Measurements from ENCODE around the gene AGRN.

Gene AGRN

DNA sequence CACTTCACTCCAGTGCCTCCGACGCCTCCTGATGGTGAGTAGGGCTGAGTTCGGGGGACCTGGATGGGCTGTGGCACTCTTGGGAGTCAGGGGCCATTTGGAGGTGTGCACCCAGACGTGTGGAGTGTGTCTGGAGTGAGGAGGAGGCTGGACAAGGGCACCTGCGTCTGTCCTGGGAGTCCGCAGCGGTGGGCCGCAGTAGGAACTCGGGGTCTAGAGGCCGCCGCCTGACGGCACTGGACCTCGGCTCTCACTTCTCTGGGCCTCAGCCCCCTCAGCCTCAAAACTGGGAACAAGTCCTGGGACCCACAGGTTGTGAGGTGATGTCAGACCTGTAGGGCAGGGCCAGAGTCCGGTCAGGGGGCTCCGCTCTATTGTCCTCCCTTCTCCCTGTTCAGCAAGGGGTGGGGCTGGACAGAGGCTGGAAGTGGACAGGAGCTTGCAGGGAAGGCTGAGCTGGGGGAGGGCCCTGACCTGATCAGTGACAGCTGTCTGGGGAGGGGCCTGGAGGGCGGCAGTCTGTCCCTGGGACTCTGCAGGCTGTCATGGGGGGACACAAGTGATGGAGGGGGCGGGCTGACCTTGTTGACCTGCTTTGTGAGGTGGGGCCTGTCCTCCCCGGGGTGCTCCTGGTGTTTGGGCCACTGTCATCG lies 15.5 kb downstream of the AGRN start:
- DNase-seq: no peak

DNA sequence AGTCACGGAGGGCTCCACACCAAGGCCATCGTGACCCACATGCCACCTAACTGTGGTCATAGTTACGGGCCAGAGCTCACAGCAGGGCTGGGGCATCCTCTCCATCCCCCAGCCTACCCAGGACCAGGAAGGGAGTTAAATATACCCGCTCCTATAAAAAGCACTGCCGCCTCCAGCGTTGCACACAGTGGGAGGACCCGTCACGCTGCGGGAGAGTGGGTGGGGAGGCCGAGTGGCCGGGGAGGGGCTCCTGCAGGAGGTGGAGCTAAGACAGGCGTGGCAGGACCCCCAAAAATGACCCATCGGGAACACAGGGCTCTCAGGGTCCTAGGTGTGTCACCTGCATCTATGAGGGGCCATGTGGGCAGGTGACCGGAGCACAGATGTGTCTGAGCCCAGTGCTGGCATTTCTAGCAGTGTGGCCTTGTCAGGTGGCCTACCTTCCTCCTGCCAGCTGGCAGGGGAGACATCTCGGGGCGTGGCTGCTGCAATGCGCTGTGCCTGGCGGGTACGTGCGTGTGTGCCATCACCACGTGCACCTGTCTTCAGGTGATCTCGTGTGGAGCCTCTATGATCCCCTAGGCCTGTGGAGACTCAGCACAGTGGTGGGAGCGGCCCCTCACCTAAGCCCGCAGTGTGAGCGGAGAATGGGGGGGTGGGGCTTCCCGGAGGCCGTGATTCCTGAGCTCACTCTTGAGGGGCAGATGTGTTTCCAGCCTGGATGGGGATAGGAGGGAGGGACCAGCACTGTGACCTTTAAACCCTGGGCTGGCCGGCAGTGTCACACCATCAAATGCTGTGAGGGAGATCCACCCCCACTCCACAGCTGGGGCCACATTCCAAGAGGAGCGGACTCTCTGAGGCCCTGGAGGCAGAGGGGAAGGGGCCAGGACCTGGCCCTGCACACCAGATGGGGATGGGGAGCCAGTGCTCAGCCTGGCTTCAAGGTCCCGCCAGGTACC lies 17.7 kb downstream of the AGRN start:
- DNase-seq: no peak

DNA sequence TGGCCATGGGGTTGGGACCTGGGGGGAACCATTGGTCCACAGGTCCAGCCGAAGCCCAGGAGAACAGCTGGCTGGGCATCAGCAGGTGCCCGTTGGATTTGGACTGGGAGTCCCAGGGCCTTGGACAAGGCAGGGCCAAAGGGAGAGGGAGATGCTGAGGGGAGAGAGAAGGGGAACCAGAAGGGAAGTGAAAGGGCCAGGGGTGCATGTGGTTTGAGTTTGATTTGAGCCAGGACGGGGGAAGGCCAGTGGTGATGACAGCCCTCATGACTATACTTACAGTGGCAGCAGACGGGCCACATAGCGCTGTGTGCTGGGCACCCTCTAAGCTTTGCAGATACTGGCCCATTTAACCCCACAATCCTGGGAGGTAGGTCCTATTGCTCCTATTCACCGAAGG lies 18.8 kb downstream of the AGRN start:
- no peak for DNase-seq

DNA sequence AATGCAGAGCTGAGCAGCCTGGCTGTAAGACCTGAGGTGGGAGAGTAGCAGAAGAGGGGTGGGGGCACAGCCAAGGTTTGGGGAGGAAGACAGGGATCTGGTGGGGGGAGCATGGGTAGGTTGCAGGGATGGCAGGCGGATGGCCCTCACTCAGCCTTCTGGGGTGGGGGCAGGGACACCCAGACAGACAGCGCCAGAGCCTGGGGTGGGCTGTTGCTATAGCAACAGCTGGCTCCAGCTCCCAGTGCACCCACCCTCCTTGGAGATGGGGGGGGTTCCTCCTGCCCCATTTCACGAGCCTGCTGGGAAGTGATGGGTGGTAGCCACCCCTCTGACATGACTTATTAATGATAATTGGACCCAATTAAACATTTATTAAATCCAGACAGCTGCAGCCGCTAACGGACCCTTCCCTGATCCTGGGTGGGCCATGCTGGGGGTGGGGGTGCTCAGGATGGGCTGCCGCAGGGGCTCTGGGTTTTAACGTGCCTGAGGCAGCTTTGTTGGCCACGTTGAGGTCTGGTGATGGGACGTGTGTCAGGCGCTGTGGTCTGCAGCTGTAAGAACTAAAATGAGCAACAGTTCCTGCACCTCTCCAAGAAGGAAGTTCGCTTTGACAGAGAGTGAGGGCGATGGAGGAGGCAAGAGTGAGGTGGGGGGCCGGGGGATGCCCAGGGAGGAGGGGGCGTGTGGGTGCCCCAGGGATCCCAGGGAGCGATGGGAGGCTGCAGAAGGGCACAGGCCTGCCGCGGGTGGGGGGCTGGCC lies 19.4 kb downstream of the AGRN start:
- no peak for DNase-seq

DNA sequence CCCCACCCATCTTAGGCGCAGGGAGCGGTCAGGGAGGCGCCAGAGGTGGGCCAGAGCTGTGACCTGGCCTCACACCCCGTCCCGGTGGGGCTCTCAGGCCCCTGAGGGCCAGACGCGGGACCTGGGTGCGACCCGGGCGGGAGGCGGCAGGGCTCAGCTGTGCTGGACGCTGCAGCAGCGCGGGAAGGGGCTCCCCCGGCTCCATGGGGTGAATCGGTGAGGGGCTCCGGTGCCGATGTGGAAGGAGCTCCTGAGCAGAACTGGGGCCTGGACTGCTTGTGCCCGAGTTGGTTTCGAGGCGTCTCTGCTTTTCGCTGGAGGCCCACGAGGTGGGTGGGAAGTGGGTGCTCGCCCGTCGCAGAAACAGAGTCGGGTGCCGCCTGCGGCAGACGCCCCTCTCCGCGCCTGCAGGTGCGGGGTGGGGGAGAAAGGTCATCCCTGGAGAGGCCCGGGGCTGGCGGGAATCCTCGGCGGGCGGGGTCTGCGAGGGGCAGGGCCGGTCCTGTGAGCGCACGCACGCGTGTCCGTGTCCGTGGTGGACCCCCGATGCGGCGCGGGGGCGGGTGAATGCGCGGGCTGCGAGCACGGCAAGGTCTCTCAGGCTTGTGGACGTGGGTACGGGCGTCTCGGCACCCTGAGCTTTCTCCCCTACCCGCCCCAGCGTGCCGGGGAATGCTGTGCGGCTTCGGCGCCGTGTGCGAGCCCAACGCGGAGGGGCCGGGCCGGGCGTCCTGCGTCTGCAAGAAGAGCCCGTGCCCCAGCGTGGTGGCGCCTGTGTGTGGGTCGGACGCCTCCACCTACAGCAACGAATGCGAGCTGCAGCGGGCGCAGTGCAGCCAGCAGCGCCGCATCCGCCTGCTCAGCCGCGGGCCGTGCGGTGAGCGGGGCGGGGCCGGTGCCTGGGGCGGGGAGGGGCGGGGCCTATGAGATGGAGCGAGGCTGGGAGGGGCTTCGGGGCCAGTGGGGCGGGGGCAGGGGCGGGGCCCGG lies 20.4 kb downstream of the AGRN start:
- peak; percentile 63 for DNase-seq

DNA sequence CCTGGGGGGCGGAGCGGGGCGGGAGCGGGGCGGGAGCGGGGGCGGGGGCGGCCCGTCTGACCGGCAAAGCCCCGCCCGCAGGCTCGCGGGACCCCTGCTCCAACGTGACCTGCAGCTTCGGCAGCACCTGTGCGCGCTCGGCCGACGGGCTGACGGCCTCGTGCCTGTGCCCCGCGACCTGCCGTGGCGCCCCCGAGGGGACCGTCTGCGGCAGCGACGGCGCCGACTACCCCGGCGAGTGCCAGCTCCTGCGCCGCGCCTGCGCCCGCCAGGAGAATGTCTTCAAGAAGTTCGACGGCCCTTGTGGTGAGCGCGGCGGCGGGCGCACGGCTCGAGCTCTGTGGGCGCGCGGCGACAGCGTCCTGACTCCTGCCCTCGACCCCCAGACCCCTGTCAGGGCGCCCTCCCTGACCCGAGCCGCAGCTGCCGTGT lies 21.2 kb downstream of the AGRN start:
- DNase-seq: no peak

DNA sequence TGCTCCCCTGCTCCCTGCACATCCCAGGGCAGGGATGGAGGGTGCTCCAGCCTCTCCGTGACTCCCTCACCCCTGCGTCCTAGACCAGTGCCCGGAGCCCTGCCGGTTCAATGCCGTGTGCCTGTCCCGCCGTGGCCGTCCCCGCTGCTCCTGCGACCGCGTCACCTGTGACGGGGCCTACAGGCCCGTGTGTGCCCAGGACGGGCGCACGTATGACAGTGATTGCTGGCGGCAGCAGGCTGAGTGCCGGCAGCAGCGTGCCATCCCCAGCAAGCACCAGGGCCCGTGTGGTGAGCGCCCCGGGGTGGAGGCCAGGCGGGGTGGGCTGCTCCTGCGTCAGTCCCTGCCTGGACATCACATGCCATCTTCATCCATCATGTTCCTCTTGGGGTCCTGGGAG lies 22.0 kb downstream of the AGRN start:
- DNase-seq: no peak

DNA sequence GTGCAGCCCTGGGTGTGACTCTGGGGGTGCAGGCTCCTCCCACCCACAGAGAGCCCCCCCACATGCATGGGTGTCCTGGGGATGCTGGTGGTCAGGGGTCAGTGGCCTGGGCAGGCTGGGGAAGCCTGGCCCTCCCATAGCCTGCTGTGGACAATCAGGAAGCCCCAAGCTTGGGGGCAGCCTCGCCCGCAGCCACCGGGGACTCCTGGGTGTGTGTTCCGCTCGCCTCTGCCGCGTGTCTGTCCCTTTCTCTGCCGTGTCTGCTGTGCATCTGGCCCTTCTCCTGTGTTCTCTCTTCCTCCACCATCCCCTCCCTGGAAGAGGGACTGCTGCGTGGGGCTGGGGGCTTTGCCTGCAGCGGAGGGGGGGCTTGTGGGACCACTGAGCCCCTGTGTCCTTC lies 22.9 kb downstream of the AGRN start:
- DNase-seq: no peak

DNA sequence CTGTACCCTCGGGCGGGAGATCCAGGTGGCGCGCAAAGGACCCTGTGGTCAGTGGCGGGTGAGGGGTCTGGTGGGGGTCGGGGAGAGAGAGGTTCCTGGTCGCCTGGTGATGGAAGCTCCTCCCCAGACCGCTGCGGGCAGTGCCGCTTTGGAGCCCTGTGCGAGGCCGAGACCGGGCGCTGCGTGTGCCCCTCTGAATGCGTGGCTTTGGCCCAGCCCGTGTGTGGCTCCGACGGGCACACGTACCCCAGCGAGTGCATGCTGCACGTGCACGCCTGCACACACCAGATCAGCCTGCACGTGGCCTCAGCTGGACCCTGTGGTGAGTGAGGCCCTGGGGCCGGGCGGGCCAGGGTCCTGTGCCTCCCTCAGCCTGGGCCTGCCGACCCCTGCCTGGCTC lies 23.5 kb downstream of the AGRN start:
- no peak for DNase-seq

DNA sequence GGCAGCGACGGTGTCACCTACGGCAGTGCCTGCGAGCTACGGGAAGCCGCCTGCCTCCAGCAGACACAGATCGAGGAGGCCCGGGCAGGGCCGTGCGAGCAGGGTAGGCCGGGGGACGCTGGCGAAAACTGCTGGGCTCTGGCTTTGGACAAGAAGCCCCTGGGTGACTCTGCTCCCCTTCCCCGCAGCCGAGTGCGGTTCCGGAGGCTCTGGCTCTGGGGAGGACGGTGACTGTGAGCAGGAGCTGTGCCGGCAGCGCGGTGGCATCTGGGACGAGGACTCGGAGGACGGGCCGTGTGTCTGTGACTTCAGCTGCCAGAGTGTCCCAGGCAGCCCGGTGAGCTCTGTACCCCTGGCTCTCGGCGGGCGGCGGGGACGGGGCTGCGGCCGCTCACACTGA lies 24.0 kb downstream of the AGRN start:
- DNase-seq: no peak

DNA sequence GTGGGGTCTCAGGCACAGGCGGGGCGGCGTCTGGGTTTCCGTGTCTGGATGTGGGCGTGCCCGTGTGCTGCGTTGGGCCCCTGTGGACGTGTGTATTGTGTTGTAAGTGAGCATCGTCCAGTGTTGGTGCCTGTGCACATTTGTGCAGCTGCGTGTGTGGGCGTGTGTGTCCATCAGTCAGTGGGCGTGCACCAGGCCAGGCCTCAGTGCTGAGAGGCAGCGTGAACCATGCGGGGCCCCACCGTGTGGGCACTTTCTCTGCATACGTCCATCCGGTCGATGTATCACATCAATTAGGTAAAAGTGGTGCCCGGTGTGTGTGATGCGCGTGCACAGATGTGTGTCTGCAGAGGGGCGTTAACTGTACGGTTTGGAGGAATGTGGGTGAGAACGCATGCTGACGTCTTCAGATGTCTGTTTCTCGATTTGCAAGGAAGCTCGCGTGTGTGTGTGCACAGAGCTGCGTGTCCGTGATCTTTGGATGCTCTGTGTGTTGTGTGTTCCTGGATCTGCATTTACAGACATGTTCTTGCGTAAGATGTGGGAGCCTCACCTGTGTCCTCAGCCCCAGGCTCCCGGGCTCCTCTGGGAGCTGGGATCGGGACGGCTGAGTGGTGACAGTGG lies 24.6 kb downstream of the AGRN start:
- DNase-seq: no peak

DNA sequence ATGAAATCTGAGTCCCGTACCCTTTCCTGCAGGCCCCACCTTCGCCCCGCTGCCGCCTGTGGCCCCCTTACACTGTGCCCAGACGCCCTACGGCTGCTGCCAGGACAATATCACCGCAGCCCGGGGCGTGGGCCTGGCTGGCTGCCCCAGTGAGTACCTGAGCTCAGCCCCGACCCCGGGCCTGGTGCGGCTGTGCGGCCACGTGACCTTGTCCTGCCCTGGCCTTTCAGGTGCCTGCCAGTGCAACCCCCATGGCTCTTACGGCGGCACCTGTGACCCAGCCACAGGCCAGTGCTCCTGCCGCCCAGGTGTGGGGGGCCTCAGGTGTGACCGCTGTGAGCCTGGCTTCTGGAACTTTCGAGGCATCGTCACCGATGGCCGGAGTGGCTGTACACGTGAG lies 25.2 kb downstream of the AGRN start:
- DNase-seq: no peak

DNA sequence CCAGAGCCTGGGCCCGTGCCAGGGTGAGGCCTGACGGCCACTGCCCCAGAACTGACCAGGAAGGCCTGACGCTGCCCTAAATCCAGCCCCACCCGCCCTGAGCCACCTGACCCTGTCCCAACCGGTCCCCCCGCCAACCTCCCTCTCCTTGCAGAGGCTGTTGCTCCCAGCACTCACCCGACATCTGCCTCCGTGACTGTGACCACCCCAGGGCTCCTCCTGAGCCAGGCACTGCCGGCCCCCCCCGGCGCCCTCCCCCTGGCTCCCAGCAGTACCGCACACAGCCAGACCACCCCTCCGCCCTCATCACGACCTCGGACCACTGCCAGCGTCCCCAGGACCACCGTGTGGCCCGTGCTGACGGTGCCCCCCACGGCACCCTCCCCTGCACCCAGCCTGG lies 26.3 kb downstream of the AGRN start:
- DNase-seq: no peak

DNA sequence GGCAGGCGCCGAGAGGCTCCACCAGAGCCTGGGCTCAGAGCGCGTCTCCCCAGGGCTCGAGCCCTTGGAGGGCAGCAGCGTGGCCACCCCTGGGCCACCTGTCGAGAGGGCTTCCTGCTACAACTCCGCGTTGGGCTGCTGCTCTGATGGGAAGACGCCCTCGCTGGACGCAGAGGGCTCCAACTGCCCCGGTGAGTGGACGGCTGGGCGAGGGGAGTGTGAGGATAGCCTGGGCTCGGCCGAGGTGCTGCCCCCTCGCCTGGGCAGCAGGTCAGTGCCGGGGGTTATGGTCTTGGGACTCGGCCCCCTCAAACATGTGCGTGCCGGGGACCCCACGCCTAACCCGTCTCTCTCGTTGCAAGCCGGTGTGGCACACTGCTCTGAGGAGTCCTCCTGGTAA lies 26.8 kb downstream of the AGRN start:
- no peak for DNase-seq

DNA sequence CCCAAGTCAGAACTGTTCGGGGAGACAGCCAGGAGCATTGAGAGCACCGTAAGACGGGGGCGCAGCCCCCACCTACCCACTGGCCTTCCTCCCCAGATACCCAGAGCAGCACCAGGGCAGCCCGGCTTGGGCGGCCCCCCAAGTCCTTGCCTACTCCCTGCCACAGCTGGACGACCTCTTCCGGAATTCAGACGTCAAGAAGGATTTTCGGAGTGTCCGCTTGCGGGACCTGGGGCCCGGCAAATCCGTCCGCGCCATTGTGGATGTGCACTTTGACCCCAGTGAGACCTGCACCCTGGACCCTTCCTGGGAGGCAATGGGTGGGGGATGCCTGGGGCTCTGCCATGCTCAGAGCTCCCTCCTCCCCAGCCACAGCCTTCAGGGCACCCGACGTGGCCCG lies 27.5 kb downstream of the AGRN start:
- DNase-seq: no peak

DNA sequence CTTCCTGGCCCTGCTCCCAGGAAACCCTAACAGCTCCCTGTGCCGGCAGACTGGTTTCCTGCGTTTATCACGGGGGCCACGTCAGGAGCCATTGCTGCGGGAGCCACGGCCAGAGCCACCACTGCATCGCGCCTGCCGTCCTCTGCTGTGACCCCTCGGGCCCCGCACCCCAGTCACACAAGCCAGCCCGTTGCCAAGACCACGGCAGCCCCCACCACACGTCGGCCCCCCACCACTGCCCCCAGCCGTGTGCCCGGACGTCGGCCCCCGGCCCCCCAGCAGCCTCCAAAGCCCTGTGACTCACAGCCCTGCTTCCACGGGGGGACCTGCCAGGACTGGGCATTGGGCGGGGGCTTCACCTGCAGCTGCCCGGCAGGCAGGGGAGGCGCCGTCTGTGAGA lies 28.0 kb downstream of the AGRN start:
- no peak for DNase-seq

DNA sequence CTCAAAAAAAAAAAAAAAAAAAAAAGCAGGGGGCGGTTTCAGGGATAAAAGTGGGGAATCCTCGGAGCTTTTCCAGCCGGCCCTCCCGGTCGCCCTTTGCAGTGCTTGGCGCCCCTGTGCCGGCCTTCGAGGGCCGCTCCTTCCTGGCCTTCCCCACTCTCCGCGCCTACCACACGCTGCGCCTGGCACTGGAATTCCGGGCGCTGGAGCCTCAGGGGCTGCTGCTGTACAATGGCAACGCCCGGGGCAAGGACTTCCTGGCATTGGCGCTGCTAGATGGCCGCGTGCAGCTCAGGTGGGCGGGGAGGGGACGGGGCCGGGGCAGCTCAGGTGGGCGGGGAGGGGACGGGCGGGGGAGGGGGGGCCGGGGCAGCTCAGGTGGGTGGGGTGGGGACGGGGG lies 28.8 kb downstream of the AGRN start:
- DNase-seq: no peak

DNA sequence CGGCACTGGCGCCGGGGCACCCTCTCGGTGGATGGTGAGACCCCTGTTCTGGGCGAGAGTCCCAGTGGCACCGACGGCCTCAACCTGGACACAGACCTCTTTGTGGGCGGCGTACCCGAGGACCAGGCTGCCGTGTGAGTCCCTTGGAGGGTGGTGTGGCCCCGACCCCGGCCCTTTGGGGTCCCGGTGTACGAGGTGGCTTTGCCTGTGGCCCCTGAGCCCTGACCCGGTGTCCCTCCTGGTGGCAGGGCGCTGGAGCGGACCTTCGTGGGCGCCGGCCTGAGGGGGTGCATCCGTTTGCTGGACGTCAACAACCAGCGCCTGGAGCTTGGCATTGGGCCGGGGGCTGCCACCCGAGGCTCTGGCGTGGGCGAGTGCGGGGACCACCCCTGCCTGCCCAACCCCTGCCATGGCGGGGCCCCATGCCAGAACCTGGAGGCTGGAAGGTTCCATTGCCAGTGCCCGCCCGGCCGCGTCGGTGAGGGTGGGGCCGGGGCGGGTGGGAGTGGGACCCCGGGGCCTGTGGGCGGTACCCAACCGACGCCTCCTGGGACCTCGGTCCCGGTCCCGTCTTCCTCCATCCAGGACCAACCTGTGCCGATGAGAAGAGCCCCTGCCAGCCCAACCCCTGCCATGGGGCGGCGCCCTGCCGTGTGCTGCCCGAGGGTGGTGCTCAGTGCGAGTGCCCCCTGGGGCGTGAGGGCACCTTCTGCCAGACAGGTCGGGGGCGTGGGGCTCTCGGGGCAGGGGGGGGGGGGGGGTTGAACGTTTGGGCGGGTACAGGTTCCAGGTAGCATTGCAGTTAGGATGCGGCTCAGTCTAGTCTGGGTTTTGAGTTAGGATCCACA lies 29.6 kb downstream of the AGRN start:
- DNase-seq: no peak

DNA sequence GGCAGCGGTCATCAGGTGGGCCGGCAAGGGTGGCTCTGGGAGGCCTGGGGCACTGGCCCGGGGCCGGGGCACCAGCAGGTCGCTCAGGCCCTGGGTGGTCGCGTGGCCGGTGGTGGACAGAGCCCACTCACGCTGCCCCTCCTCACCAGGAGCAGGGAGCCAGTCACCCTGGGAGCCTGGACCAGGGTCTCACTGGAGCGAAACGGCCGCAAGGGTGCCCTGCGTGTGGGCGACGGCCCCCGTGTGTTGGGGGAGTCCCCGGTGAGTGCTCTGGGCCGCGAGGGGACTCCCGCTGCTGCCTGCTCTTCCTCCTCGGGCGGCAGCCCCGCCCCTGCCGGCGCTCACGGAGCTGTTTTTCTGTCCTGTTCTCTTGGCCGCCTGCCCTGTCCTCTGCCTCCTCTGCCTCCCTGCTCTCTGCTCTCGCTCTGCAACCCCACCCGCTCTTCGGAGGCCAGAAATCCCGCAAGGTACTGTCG lies 30.7 kb downstream of the AGRN start:
- DNase-seq: no peak

DNA sequence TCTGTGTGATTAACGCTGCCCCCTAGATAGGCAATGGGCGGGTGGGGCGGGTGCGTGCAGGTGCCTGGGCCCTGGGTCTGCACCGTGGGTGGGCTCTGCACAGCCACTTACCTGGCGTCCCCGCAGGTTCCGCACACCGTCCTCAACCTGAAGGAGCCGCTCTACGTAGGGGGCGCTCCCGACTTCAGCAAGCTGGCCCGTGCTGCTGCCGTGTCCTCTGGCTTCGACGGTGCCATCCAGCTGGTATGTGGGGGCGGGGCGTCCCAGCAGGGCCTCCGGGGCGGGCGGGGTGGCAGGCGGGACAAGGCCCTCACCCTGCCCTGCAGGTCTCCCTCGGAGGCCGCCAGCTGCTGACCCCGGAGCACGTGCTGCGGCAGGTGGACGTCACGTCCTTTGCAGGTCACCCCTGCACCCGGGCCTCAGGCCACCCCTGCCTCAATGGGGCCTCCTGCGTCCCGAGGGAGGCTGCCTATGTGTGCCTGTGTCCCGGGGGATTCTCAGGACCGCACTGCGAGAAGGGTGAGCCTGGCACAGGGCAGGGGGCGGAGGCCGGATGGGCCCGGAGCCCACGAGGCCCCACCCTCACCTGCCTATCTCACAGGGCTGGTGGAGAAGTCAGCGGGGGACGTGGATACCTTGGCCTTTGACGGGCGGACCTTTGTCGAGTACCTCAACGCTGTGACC lies 31.3 kb downstream of the AGRN start:
- DNase-seq: no peak
